SK-N-SH (cell line): Measurements from ENCODE around the gene S100A8. TPM values are rescaled to one million over a fixed set of nuclear protein-coding genes. Genes with fewer than 3 reads are reported as not detected.

Experiments
- CTCF ChIA-PET: fragments of 300-600, 350-600 bp; formaldehyde crosslinking; extraction: SDS; loops from one replicate; lab custom pipeline; 2021; lab: Yijun Ruan, JAX
- POLR2A ChIA-PET: fragments of 350-600 bp; sonication (Branson Sonifier 250); formaldehyde crosslinking; extraction: SDS; loops from one replicate; lab custom pipeline; 2020; ENCODE audit warnings: antibody characterized with exemption, inconsistent platforms; lab: Yijun Ruan, JAX
- DNase-seq: peaks from one replicate; pipeline ENCODE4 v3.0.0; 2012
- H2AFZ ChIP-seq: fragments of 200-600 bp; sonication (generic); 2 replicates; pipeline ENCODE4 v1.8.1; 2016; ENCODE audit warnings: antibody characterized with exemption, mild to moderate bottlenecking, low read depth
- H3F3A ChIP-seq: fragments of 200-600 bp; sonication (generic); replicated peaks from 2 replicates; pipeline ENCODE3; 2016; ENCODE audit warnings: antibody characterized with exemption, mild to moderate bottlenecking; ENCODE audit not compliant: insufficient read depth
- H3K27ac ChIP-seq, 2 experiments: fragments of 200-500 bp in 1 of 2; fragments of 200-600 bp in 1 of 2; sonication (Bioruptor generic) in 1 of 2; sonication (generic), shearing (Covaris generic) in 1 of 2; 2 replicates each; pipeline versions ENCODE4 v1.5.1 to v1.6.1; 2014 to 2016; ENCODE audit warnings: low read depth in 2 of 2, inconsistent platforms in 1 of 2, low read length in 1 of 2, mild to moderate bottlenecking in 1 of 2, mixed read lengths in 1 of 2
- H3K27me3 ChIP-seq: fragments of 200-600 bp; sonication (generic), shearing (Covaris generic); 2 replicates; pipeline ENCODE4 v1.6.1; 2016; ENCODE audit warnings: mixed run types; ENCODE audit not compliant: insufficient read depth
- H3K36me3 ChIP-seq, 2 experiments: fragments of 200-500 bp in 1 of 2; fragments of 200-600 bp in 1 of 2; sonication (Bioruptor generic) in 1 of 2; sonication (generic) in 1 of 2; replicated peaks in 1 of 2; 2 replicates each; pipeline versions ENCODE3 to v1.5.1; 2014 to 2016; ENCODE audit warnings: low read length in 1 of 2, mild to moderate bottlenecking in 1 of 2; ENCODE audit not compliant: insufficient read depth in 2 of 2, control insufficient read depth in 1 of 2
- H3K4me1 ChIP-seq, 2 experiments: fragments of 200-500 bp in 1 of 2; fragments of 200-600 bp in 1 of 2; sonication (Bioruptor generic) in 1 of 2; sonication (generic), shearing (Covaris generic) in 1 of 2; 2 replicates each; pipeline versions ENCODE4 v1.5.1 to v1.6.1; 2014 to 2016; ENCODE audit warnings: low read depth in 1 of 2, low read length in 1 of 2, mixed run types in 1 of 2; ENCODE audit not compliant: insufficient read depth in 2 of 2, control insufficient read depth in 1 of 2
- H3K4me2 ChIP-seq: fragments of 200-600 bp; sonication (generic), shearing (Covaris generic); 2 replicates; pipeline ENCODE4 v1.6.1; 2017; ENCODE audit warnings: mixed run types
- H3K4me3 ChIP-seq, 2 experiments: fragments of 200-500 bp in 1 of 2; fragments of 200-600 bp in 1 of 2; sonication (Bioruptor generic) in 1 of 2; sonication (generic), shearing (Covaris generic) in 1 of 2; 2 replicates each; pipeline versions ENCODE4 v1.5.1 to v1.8.1; 2014 to 2016; ENCODE audit warnings: low read depth in 2 of 2, inconsistent platforms in 1 of 2, low read length in 1 of 2, mild to moderate bottlenecking in 1 of 2, mixed read lengths in 1 of 2, moderate library complexity in 1 of 2
- H3K79me2 ChIP-seq: fragments of 200-600 bp; sonication (generic); 2 replicates; pipeline ENCODE4 v1.8.1; 2017; ENCODE audit warnings: mild to moderate bottlenecking; ENCODE audit not compliant: insufficient read depth
- H3K9ac ChIP-seq: fragments of 200-600 bp; sonication (generic); 2 replicates; pipeline ENCODE4 v1.6.1; 2017; ENCODE audit warnings: mixed run types
- H3K9me2 ChIP-seq: fragments of 200-600 bp; sonication (generic); 2 replicates; pipeline ENCODE4 v1.6.1; 2017; ENCODE audit warnings: mixed run types
- H3K9me3 ChIP-seq: fragments of 200-600 bp; sonication (generic); 2 replicates; pipeline ENCODE4 v1.6.1; 2017; ENCODE audit warnings: mixed run types, mild to moderate bottlenecking, moderate library complexity
- H4K20me1 ChIP-seq: fragments of 200-600 bp; sonication (generic); 2 replicates; pipeline ENCODE4 v1.6.1; 2017; ENCODE audit warnings: mild to moderate bottlenecking, mixed run types; ENCODE audit not compliant: insufficient read depth
- EP300 ChIP-seq, 2 experiments: IDR thresholded peaks; 2 replicates each; pipeline versions ENCODE4 v1.4.0 to v1.6.1; 2012; ENCODE audit warnings: borderline replicate concordance in 1 of 2, low read depth in 1 of 2, low read length in 1 of 2
- FOSL2 ChIP-seq: IDR thresholded peaks from 2 replicates; pipeline ENCODE4 v1.4.0; 2012; ENCODE audit warnings: low read depth, mild to moderate bottlenecking, moderate library complexity, borderline replicate concordance
- FOXJ3 ChIP-seq: sonication (generic); formaldehyde crosslinking; IDR thresholded peaks from 2 replicates; pipeline ENCODE4 v1.5.1; 2020; ENCODE audit warnings: mild to moderate bottlenecking, missing genetic modification reagents
- FOXM1 ChIP-seq: IDR thresholded peaks from 2 replicates; pipeline ENCODE4 v1.4.0; 2012; ENCODE audit warnings: low read depth, mild to moderate bottlenecking
- GABPA ChIP-seq: IDR thresholded peaks from 2 replicates; pipeline ENCODE4 v1.4.0; 2012; ENCODE audit warnings: low read depth, mild to moderate bottlenecking
- GATA2 ChIP-seq: sonication (generic); formaldehyde crosslinking; IDR thresholded peaks from 2 replicates; pipeline ENCODE4 v1.5.0; 2020; ENCODE audit warnings: mild to moderate bottlenecking, missing genetic modification reagents
- IRF3 ChIP-seq: fragments of 150-350 bp; IDR thresholded peaks from 2 replicates; pipeline ENCODE4 v1.6.1; 2016; ENCODE audit warnings: mild to moderate bottlenecking, low read depth, low read length
- JUND ChIP-seq: IDR thresholded peaks from 2 replicates; pipeline ENCODE4 v1.4.0; 2012
- MXI1 ChIP-seq: IDR thresholded peaks from 2 replicates; pipeline ENCODE4 v1.6.1; 2012; ENCODE audit warnings: mild to moderate bottlenecking, low read depth, low read length, improper control_type of control experiment
- NRF1 ChIP-seq: IDR thresholded peaks from 2 replicates; pipeline ENCODE4 v1.6.1; 2012; ENCODE audit warnings: low read depth, mild to moderate bottlenecking, low read length
- PBX3 ChIP-seq: IDR thresholded peaks from 2 replicates; pipeline ENCODE4; 2012
- RAD21 ChIP-seq: IDR thresholded peaks from 2 replicates; pipeline ENCODE4 v1.6.1; 2012; ENCODE audit warnings: mild to moderate bottlenecking, low read length
- RFX5 ChIP-seq: IDR thresholded peaks from 2 replicates; pipeline ENCODE4 v1.6.1; 2012; ENCODE audit warnings: mild to moderate bottlenecking, improper control_type of control experiment, low read length
- SIN3A ChIP-seq: IDR thresholded peaks from 2 replicates; pipeline ENCODE4 v1.6.1; 2012; ENCODE audit warnings: low read depth, mild to moderate bottlenecking, low read length, moderate library complexity, borderline replicate concordance
- SMC3 ChIP-seq: IDR thresholded peaks from 2 replicates; pipeline ENCODE4 v1.6.1; 2012; ENCODE audit warnings: low read depth, low read length, improper control_type of control experiment
- USF2 ChIP-seq: fragments of 150-350 bp; IDR thresholded peaks from 2 replicates; pipeline ENCODE4 v1.6.1; 2017; ENCODE audit warnings: antibody characterized with exemption, low read length, low read depth, borderline replicate concordance
- ZBTB33 ChIP-seq: IDR thresholded peaks from 2 replicates; pipeline ENCODE4 v1.4.0; 2012; ENCODE audit warnings: low read depth, borderline replicate concordance
- WGBS: methylation state at CpG from one replicate; pipeline ENCODE4 v1.1.6; 2017; ENCODE audit warnings: low lambda C conversion rate; 5-methylcytosine and 5-hydroxymethylcytosine counted together
- polyA plus RNA-seq, 3 experiments: library from polyadenylated mRNA; depleted of rRNA; stranded (reverse); fragments of >200 nt; gene quantifications; 2 replicates each; pipeline ENCODE4 v1.2.3, GENCODE V29; 2012

S100A8 gene
- polyA plus RNA-seq, 1 of the 3 experiments (the other 2 are of a cell fraction): not detected

- TF ChIP-seq ZBTB33 (no peak), EP300 (IDR thresholded peaks at IDR 0.05; ENCODE audit: borderline replicate concordance in 1 of 2, low read depth in 1 of 2, low read length in 1 of 2) (no peak)
Observed at GRCh38 chr1:153368495-153368894, 22.4 kb downstream of the S100A8 start (continued).

- POLR2A ChIA-PET: no interaction called here
- Histone ChIP-seq H3K4me3 (no peak overlapping the region), H3F3A (no peaks in the 10 kb centered on the region), H4K20me1 (no peaks in the 10 kb centered on the region), H3K27me3 (peaks cover 31% of the 10 kb centered on the region; the same call in 1 of the 2 replicates), H3K9me3 (no peaks in the 10 kb centered on the region), H3K9me2 (no peaks in the 10 kb centered on the region), H3K36me3 (no peaks in the 10 kb centered on the region), H2AFZ (no peak overlapping the region), H3K9ac (no peak overlapping the region), H3K79me2 (no peaks in the 10 kb centered on the region), H3K4me1 (no peaks in the 10 kb centered on the region), H3K4me2 (no peak overlapping the region), H3K27ac (no peak overlapping the region)
- TF ChIP-seq MXI1 (no peak), NRF1 (no peak), JUND (no peak), IRF3 (no peak), FOXM1 (no peak), GATA2 (CRISPR knock-in tag) (no peak), PBX3 (no peak), RAD21 (no peak), SIN3A (no peak), FOXJ3 (CRISPR knock-in tag) (no peak), FOSL2 (no peak), RFX5 (no peak), SMC3 (no peak), GABPA (no peak), USF2 (no peak)
- DNase-seq: no peak
- CTCF ChIA-PET: interaction anchor here (1.9 kb wide), 1 partner anchor 12 kb away, joined by 5 read pairs; no protein-coding TSS in a partner anchor
- 2% methylated on average over 2 of the region's 2 CpGs for WGBS
Observed at GRCh38 chr1:153367090-153367489, 23.8 kb downstream of the S100A8 start.
